Measurements from ENCODE around the gene SNX3.
"Not testable (repeated sequence)": the region's sequence is repeated elsewhere in the genome, so short reads cannot be mapped to it uniquely, and the experiment has no call there.

SNX3 gene

DNA sequence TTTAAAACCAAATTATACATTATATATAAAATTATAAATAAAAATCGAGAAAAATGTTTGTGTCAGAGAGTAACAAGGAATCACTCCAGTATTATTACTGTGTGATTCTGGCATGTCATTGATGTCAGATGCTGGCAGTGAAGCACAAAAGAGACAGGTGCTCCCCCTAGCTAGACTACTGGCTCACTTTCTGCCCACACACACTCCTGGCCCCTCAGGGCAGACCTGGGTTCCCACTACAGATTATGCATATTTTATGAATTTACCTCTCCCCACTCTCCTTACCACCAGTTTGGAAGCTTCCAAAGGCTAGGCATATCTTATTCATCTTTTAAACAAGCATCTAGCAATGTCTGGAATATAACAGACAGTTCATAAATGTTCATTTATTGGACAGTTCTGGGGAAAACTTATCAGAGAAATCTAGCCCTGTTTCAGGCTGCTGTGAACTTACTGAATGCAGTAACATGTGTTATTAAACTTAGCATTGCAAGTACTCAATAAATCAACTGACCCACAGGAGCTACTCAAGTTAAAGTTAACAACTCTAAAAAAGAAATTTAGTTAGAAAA lies 12.8 kb downstream of the SNX3 start:
- TF ChIP-seq, protein P1, sequence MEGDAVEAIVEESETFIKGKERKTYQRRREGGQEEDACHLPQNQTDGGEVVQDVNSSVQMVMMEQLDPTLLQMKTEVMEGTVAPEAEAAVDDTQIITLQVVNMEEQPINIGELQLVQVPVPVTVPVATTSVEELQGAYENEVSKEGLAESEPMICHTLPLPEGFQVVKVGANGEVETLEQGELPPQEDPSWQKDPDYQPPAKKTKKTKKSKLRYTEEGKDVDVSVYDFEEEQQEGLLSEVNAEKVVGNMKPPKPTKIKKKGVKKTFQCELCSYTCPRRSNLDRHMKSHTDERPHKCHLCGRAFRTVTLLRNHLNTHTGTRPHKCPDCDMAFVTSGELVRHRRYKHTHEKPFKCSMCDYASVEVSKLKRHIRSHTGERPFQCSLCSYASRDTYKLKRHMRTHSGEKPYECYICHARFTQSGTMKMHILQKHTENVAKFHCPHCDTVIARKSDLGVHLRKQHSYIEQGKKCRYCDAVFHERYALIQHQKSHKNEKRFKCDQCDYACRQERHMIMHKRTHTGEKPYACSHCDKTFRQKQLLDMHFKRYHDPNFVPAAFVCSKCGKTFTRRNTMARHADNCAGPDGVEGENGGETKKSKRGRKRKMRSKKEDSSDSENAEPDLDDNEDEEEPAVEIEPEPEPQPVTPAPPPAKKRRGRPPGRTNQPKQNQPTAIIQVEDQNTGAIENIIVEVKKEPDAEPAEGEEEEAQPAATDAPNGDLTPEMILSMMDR (IDR thresholded peaks at IDR 0.05; ENCODE audit: borderline replicate concordance, insufficient read depth, low read depth, low read length), result no peak
- no peak overlapping the region for H3K4me3 ChIP-seq (ENCODE audit: low read depth, low read length)

DNA sequence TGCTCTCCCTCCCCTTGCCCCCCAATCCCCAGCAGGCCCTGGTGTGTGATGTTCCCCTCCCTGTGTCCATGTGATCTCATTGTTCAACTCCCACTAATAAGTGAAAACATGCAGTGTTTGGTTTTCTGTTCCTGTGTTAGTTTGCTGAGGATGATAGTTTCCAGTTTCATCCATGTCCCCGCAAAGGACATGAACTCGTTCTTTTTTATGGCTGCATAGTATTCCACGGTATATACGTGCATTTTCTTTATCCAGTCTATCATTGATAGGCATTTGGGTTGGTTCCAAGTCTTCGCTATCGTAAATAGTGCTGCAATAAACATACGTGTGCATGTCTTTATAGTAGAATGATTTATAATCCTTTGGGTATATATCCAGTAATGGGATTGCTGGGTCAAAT lies 15.7 kb downstream of the SNX3 start:
- H3K4me3 ChIP-seq (ENCODE audit: low read depth, low read length), result not testable (repeated sequence)

DNA sequence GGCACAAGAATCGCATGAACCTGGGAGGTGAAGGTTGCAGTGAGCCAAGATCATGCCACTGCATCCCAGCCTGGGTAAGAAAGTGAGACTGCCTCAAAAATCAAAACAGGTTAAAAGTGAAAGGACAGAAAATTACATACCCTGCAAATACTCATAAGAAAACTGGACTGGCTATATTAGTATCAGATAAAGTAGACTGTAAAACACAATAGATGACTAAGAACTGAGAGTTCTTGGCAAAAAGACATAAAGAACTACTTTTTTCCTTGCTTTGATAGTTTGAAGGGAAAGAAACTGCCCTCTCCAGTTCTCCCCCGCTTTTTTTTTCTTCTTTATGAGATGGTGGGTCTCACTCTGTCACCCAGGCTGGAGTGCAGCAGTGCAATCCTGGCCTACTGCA lies 17.0 kb downstream of the SNX3 start:
- no peak overlapping the region for H3K4me3 ChIP-seq (ENCODE audit: low read depth, low read length)
- TF ChIP-seq, protein P1 (IDR thresholded peaks at IDR 0.05; ENCODE audit: borderline replicate concordance, insufficient read depth, low read depth, low read length), result no peak

GRCh38 chr6:108242721-108243120 lies 18.1 kb downstream of the SNX3 start:
- TF ChIP-seq, protein P1 (IDR thresholded peaks at IDR 0.05; ENCODE audit: borderline replicate concordance, insufficient read depth, low read depth, low read length), result no peak
- H3K4me3 ChIP-seq (ENCODE audit: low read depth, low read length), result no peak overlapping the region

GRCh38 chr6:108242259-108242658 lies 18.6 kb downstream of the SNX3 start:
- no peak overlapping the region for H3K4me3 ChIP-seq (ENCODE audit: low read depth, low read length)
- TF ChIP-seq, protein P1 (IDR thresholded peaks at IDR 0.05; ENCODE audit: borderline replicate concordance, insufficient read depth, low read depth, low read length), result no peak

DNA sequence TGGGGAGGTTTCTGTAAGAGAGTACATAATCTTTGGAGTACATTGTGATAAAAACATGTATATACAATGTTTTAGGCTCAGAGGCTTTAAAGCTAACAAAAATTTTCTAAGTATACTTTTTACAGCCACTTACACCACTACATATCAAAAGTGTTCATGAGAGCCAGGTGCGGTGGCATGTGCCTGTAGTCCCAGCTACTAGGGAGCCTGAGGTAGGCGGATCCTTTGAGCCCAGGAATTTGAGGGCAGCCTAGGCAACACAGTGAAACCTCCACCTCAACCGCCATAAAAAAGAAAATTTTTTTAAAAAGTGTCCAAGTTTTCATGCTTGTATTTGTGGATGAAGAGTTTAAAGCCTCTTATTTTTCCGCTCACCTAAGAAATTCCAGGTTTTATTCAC lies 22.5 kb downstream of the SNX3 start:
- TF ChIP-seq, protein P1 (IDR thresholded peaks at IDR 0.05; ENCODE audit: borderline replicate concordance, insufficient read depth, low read depth, low read length), result no peak
- no peak overlapping the region for H3K4me3 ChIP-seq (ENCODE audit: low read depth, low read length)

DNA sequence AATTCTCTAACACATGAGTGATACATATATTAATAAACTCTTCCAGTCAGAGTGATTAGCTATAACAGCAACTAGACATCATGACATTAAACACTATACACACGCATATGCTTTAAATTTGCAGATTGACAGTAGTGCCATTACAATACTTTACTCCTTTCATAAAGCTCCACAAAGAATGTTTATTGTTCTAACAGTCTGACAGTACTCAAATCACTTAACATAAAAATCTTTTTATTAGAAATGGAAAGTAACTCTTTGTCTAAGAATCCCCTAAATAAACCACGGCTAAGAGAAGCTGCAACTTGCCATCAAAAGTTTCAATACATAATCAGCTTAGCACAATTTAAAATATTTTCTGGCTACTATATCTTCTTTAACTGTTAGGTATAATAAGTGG lies 24.0 kb downstream of the SNX3 start:
- no peak overlapping the region for H3K4me3 ChIP-seq (ENCODE audit: low read depth, low read length)
- TF ChIP-seq, protein P1 (IDR thresholded peaks at IDR 0.05; ENCODE audit: borderline replicate concordance, insufficient read depth, low read depth, low read length), result no peak

- TF ChIP-seq, protein P1 (IDR thresholded peaks at IDR 0.05; ENCODE audit: borderline replicate concordance, insufficient read depth, low read depth, low read length), result no peak
- no peak overlapping the region for H3K4me3 ChIP-seq (ENCODE audit: low read depth, low read length)
Observed at GRCh38 chr6:108235127-108235526, 25.7 kb downstream of the SNX3 start.

All from GM12875 (cell line).